Activated effector memory CD4-positive, alpha-beta T cell treated with anti-CD3 and anti-CD28 coated beads, Interleukin-2, amount 50 U/mL, for 16 hours (primary cell): Measurements from ENCODE around the gene SYNJ2BP.

ENCODE experiments used
- DNase-seq: peaks from one replicate; pipeline ENCODE4 v3.0.0-alpha.2; 2020

The SYNJ2BP gene

DNA sequence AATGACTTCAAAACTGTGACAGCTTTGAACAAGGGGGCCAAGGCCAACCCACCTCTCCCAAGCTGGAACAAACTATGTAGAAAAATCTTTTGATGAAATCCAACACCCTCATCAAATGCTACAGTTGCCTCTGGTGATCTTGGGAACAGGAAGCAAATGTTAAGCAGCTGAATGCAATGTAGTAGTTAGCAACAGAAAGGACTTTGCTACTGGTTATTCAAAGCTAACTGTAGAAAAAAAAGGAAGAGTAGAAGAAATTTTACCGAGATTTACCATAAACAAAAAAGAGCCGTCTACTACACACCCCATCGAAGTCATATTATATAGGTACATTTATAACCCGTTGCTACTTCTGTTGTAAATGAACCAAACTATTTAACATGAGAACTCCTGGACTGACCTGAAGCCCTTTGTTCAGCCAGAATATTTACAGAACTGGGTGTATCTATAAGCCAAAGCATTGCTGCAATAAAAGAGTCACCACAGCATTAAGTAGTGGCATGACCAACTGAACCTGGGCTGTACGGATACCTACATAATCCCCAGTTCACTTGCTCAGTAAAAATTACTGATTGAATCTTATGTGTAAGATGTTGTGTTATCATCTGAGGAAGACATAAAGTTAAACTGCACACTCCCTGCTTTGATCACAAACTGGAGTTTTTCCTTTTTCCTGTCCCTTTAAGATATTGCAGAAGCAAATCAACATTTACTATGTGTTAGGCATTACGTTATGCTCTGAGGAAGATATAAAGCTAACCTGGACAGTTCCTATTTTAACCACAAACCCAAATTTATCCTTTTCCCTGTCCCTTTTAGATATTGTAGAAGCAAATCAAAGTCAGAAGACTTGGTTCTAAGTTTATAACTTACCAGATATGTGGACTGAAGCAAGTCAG lies 25.1 kb downstream of the SYNJ2BP start:
- no peak for DNase-seq

DNA sequence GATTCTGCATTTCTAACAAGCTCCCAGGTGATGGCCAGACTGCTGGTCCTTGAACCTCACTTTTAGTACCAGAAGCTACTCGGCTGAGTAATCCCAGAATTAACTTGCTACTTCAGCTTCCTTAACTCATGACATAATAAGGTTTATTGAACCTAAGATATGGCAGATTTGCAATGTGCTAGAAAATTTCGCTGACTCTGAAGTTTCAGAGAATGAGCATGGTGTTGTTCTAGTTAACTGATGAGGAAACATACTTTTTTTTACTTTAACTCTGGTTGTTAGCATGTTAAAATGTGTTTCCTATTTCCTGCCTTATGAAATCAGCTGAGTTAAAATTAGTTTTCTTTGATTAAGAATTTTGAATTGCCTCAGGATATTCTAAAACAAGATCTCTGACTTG lies 34.4 kb downstream of the SYNJ2BP start:
- DNase-seq = no peak

DNA sequence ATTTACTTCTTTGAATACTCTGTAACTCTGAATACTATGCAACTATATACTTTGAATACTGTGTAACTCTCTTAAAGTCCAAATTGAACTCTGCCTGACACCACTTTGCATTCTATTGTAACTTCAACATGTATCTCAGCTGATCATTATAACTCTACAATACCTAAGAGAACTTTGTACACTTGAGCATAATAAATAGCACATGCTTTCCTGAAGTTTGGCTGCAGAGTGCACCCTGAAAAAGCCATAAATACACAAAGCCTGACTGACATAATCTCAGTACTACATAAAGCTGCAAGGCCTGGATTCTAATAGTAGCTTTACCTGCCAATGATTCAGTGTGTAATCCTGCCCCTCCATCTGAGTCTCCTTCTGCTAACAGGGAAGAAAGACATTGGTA lies 36.1 kb downstream of the SYNJ2BP start:
- DNase-seq = no peak

DNA sequence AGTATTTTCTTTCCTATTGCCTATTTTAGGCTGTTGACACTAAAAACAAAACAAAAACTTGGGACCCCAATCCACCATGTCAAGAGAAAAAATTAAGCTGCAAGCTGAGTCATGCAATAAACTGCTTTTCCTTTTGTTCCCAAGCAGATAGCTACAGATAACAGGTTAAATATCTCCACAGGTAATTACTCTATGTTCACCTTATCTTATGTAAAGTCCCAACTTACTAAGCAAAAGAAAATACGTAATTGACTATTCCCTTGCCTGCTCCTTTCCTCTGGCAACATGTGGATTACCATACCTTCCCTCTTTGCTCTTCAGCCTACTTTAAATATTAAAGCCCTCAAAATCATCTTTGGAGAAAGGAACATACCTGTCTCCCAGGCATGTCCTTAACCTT lies 38.2 kb downstream of the SYNJ2BP start:
- DNase-seq = no peak
